Measurements from ENCODE around the gene ZNF486.

- no peak for TF ChIP-seq CTCF (IDR thresholded peaks at IDR 0.05; ENCODE audit: insufficient read depth, low read length, poor library complexity, severe bottlenecking)
- TF ChIP-seq EZH2phosphoT487 (conservative IDR thresholded peaks at IDR 0.05; ENCODE audit: low read length) = no peak
These were observed 42.1 kb upstream of the ZNF486 start for GRCh38 chr19:20124879-20125278.

Measured in SU-DHL-6 (cell line).